HS-27A (cell line): Measurements from ENCODE around the gene URAD.
"Not testable (repeated sequence)": the region's sequence is repeated elsewhere in the genome, so short reads cannot be mapped to it uniquely, and the experiment has no call there.

Source experiments
- DNase-seq: peaks from one replicate; pipeline ENCODE4 v3.0.0-alpha.2; 2012; ENCODE audit warnings: low read depth, missing footprints

Gene URAD, protein sequence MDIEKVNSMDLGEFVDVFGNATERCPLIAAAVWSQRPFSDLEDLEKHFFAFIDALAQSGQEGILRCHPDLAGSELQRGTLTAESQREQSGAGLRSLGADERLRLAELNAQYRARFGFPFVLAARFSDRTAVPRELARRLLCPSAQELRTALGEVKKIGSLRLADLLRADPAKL

DNA sequence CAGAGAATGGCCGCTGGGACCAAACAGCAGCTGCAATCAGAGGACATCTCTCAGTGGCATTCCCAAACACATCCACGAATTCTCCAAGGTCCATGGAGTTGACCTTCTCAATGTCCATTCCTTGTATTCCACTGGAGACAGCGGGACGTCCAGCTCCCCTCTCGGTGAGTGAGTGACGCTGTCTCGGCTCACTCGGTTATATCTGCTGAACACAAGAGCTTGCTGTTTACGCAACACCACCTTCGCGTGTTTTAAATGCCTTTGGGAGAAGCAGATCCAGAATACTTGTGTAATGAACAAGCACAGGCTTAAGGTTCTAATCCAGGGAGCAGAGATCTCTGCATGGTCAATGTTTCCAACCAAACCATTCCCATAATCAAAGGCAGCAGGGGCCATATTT is at the start of gene URAD:
URAD (minus strand) TSS at position 174 of the 400 bp plus-strand sequence; CDS start at position 118, 56 bp downstream.
- no peak for DNase-seq

DNA sequence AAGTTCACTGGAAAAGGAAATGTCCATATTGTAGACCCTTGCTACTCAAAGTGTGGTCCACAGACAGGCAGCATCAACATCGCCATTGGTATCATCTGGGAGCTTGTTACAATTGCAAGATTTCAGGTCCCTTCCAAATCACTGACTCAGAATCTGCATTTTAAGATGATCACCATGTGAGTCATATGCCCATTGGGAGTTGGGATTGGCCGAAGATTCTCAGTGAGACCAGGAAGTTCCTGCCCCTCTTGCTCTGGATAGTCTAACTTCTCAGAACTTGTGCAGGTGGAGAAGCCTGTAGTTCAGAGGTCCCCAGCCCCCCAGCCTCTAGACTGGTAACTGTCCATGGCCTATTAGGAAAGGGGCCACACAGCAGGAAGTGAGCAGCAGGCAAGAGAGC is 48.9 kb upstream of the URAD start:
- no peak for DNase-seq

DNA sequence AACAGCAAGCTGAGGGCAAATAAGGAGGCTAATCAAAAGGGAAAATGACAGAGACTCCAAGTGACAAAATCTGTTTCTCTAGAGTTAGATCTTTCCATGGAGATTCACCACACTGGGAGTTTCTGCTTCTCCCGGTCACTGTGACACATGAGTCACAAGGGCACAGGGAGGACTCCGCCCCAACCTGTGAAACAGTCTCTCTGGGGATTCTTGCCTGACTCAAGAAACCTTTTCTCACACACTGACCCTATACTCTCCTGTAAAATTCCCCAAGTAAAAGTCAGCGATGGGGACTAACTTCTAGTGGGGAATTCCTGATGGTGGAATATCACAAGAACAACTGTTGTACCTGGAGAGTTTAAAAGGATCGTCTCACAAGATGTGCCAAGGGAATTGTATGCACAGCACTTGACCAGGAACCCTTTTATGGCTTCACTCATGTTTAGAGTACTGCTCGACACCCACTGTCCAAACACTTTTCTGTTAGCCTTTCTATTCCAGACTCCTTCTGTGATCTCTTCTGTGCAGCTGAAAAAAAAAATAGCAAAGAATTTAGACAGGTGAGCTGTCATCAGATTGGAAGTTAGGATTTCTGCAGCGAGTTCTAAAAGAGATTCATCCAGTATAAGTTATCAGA is 46.8 kb upstream of the URAD start:
- DNase-seq, result no peak

DNA sequence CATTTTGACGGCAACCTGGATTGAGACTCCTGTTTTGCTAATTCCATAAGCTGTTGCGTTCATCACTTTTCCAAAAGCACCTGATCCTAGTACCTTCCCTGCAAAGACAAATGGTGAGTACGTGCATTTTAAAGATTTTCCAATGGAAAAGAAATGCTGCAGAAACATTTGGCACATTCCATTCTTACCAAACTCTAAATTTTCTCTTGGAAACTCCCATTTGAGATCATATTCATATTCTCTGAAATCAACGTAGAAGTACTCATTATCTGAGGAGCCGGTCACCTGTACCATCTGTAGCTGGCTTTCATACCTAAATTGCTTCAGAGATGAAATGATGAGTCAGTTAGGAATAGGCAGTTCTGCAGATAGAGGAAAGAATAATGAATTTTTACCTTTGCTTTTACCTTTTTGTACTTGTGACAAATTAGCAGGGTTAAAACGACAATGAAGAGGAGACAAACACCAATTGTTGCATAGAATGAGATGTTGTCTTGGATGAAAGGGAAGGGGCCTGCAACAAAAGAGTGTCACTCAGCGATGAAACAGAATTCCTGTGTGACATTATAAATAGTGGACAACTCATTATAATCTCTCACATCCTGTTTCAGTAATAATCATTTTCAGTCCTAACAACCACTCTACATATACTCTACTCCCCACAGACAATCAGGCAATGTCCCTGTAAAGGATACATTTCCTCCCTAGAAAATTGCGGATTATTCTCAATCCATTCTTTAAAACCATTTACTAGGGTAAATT is 45.6 kb upstream of the URAD start:
- DNase-seq, result no peak

DNA sequence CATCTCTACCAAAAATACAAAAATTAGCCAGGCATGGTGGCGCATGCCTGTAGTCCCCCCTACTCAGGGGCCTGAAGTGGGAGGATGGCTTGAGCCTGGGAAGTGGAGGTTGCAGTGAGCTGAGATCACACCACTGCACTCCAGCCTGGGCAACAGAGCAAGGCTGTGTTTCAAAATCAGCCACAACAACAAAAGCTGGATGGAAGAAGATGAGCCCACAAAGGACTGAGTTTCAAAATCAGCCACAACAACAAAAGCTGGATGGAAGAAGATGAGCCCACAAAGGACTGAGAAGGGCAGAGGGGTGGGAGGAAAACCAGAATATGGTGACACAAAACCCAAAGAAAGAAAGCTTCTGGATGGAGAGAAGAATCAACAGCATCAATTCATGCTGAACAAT is 43.9 kb upstream of the URAD start:
- not testable (repeated sequence) for DNase-seq

DNA sequence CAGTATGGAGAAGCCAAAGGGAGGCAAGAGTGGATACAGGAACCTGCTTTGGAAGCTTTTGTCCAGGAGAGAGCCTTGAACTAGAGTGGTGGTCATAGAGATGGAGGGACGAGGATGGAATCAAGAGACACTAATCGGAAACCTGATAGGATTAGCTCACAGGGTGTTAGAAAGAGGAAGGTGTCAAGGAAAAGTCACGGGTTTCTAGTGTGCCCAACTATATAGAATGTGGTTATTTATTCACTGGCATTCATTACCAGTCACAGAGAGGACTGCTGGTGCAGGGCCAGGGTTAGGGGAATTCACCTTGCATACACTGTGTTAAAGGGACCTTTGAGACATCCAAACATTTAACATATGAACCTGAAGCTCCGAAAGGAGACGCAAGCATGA is 43.4 kb upstream of the URAD start:
- no peak for DNase-seq

DNA sequence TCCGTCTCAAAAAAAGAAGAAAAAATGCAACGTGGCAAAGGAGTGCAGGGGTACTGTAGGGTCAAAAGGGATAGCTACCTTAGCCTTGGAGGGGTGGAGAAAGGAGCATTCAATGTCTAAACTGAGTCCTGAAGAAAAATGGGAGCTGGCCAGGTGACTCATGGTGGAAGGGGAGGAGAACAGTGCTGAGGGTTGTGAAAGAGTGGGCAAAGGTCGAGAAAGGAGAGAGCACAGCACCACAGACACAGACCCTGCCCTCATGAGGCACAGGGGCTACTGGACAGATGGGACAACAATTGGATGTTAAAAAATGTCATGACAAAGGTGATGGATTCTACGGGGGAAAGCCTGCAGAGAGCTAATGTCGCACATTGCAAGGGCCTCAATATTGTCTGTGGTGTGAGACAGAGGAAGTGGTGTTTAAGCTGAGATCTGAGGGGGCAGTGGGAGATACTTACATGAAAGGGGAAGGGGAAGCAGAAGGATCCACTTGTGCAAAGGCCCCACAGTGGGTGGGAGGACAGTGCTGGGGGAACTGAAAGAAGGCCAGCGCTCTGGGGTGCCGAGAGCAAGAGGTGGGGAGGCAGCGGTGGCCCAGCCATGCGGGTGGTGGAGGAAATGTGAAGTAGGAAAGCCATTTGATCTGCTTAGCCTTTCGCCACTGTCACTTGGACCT is 42.9 kb upstream of the URAD start:
- DNase-seq, result no peak

DNA sequence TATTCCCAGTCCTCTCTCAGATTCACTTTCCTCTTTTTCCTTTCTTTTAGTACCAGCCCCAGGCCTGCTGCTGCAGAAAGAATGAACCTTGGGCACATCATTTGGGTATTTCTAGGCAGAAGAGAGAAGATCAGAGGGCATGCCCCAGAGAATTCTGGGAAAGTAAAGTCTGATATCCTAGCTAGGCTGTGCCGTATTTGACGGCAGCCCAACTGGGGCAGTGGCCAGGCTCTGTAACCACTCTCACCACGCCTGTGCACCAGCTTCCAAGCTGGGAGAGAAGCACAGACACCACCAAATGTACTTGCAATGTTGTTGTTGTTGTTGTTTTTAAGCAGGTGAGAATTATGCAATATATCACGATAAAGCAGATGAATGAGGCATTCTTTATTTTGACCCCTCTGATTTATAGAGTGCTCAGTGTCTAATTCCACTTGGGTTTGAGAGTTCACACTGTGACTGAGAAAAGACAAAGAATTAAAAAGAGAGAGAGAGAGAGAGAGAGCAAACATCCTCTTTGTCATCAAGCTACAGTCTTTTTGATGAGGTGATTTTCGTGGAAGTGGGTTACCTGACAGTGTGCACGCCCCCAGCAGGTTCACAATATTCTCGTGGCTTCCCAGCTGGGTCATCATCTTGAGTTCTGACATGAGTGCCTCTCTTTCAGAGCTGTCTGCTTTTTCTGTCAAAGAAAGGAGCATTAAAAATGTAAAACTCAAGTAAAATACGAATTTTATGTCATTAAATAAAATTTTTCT is 39.3 kb upstream of the URAD start:
- no peak for DNase-seq

DNA sequence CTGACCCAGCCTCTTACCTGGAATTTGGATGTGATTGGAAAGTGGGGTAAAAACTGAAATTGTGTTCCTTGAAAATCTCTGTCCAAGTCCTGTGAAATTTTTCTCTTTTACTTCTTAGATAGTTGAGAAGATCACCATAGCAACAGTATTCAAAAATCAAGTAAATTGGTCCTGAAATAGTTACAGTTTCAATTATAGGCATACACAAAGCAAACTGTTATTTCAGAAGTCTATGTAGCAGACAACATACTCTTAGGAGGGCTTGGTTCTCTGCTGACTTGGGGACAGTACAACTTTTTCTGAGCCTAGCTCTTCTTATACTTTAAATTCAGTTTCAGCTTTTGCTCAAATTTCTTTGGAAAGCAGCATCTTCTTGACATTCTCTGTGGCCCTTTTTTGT is 38.6 kb upstream of the URAD start:
- DNase-seq, result no peak

DNA sequence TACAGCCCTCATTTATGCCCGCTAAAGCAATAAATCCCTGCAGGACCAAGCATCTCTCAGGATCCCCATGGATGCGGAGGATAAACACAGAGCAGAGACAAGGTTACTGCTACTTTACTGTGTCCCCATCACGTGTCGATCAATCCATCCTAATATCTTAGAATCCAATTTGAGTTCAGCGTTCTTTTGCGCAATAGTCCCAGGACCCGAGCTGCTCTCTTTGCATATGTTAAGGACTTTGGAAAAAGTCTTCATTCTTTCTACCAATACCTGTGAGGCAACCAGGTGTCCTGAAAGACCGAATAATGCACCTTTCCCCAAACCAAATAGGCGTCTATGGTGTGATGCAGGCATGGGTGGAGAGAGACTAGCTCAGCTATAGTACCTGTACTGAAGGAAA is 38.0 kb upstream of the URAD start:
- DNase-seq, result no peak

DNA sequence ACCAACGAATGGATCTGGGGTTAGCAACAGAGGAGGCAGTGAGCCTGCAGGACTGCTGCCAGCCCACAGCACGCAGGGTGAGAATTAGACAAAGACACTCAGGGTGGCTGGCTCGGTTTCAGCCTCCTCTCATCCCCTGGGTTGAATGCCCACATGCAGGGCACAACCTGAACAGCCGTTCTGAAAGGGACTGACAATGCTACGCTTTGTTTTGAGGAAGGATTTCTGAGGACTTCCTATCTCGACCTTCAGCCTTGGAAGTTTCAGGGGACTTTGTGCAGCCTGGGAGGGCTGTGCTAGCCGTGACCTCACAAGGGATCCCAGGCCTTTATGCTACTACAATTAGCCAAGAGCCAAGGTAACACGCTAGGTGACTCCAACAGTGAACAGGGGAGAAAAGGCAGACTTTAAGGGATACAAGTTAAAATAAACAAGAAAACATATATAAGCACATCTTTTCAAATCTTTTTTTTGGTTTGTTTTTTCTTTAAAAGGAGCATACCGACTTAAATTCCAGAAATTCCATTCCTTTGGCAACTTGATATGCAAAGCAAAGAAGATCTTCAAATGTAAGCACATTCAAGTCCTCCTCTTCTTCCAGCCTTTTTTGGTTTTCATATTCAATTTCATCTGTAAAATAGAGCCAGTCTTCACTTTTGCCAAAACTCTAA is 34.5 kb upstream of the URAD start:
- no peak for DNase-seq

DNA sequence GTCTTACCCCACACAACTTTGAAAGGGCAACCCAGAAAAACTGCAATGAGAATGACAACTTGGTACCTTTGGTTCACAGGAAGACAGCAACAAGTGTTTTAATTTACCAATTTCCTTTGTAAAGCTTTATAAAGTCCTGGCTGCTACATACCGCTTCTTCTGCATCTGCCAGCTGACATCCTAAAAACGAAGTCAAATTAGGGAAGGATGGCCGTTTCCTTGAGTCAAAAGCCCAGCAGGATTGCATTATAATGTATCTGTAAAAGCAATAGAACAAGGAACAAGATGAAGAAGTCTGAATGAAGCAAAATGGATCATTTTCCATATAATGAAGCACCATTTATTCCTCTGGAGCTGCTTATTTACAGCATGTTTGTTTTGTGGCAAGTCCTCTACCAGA is 25.8 kb upstream of the URAD start:
- DNase-seq, result no peak

DNA sequence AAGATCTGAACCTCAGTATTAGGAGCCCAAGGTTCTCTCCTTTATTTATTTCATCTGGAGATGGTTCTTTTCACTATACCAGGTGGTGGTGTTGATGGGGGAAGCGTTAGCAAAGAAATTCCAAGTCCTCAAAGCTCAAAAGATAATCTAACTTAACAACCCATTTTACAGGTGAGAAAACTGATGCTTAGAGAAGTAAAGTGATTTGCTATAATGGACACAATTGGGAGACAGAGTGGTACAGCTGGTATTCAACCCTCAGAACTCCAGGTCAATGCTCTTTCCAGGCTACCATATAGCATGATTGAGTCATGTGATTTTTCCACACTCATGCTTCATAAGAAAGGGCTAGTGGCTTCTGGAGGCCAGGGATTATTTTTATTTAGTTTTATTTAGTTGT is 25.0 kb upstream of the URAD start:
- no peak for DNase-seq

DNA sequence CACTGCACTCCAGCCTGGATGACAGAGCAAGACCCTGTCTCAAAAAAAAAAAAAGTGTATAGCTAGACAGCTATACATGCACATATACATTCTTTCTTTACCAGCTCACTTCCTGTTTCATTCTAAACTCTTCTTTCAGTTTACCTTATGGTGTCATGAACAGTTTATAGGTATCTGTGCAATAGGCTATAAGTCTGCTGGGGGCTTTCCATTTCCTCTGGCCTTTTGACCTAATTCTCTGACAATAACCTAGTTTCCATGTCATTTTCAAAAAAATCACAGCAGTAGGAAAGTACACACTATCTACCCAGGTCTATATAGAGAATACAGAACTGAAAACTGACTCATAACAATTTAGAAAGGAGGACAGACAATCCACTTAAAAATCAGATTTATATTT is 24.4 kb upstream of the URAD start:
- no peak for DNase-seq

DNA sequence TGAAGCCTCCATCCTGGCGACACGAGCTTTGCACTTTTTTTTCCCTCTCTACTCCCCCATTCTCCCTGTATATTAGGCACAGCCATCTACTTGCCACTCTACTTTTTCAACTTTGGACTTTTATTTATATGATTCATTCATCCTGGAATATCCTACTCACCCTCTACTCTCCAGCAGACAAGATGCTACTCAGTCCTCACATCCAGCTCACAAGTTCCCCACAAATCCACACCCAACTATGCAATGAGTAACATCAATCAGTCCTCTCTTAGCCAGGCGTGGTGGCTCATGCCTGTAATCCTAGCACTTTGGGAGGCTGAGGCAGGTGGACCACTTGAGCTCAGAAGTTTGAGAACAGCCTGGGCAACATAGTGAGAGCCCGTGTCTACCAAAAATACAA is 23.9 kb upstream of the URAD start:
- no peak for DNase-seq

DNA sequence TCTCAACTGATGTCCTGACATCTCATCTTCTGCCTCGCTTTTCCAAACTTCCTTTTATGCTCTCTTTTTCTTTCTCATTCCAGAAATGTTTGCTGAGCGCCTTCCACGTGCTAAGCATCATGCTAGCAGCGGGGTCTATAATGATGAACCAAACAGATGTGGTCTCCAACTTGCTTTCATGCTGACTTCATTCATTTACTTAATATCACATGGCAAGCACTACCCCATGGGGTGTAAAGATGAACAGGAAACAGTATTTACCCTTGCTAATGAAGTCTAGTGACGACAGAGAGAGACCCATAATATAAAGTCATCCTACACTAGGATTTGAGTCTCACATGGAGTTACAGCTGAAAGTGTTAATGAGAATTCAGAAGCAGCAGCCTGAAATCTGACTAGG is 21.6 kb upstream of the URAD start:
- DNase-seq, result no peak

DNA sequence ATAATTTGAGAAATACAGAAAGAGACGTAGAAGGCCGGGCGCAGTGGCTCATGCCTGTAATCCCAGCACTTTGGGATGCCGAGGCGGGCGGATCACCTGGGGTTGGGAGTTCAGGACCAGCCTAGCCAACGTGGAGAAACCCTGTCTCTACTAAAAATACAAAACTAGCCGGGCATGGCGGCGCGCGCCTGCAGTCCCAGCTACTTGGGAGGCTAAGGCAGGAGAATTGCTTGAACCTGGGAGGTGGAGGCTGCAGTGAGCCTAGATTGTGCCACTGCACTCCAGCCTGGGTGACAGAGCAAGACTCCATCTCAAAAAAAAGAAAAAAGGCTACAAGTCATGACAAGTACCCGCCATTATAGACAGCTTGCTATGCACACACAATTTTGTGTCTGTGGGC is 16.5 kb upstream of the URAD start:
- DNase-seq, result not testable (repeated sequence)

DNA sequence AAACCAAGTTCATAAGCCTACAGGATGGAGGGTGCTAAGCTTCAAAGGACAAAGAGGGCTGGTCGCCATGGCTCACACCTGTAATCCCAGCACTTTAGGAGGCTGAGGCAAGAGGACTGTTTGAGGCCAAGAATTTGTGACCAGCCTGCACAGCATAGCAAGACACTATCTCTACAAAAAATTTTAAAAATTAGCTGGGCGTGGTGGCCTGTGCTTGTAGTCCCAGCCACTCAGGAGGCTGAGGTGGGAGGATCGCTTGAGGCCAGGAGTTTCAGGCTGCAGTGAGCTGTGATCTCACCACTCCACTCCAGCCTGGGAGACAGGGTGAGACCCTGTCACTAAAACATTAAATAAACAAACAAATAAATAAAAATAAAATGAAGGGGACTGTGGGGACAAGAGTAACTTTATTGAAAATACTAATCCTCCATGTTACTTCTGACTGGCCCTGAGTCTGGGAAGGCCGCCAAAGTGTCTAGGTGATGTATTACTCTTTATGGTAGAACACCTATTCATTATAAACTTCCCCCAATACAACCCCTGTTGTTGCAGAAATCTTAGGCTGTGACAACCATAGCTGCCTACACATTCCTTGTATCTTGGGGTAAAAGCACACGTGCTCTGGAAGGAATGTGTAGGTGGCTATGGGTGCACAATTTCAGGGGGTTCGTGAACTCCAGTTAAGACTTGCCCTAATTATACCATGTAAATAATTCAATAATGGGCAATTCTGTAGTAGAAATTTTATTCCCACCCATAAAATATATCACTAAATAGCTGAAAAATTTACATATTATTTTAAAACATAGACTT is 14.6 kb upstream of the URAD start:
- DNase-seq, result no peak

DNA sequence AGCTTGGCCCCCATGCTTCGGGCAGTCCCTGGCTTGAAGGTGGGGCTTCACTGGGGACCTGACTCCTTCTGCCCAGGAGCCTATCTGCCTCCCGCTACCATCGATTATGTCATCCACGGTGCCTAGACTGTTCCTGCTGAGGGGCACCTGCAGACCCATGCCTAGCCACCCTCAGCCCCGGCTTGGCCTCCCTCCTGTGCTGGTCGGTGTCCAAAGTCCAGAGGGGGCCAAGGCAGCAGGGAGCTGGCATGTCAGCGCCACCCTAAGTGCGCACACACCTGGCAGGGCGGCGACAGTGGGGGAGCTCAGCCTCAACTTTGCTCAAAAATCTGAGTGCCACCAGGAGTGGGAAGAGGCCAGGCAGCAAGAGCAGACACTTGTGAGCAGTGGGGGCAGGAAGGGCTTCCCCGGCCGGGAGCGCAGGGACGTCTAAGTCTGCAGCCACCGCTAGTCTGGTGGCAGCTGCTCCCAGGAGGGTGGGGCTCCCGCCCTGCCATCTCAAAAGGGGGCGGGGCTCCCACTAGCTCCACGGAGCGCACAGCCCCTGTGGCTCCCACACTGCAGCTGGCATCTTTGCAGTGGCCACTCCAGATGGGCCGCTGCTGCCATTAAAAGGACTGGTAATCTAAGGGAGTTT is 13.5 kb upstream of the URAD start:
- DNase-seq, result no peak

DNA sequence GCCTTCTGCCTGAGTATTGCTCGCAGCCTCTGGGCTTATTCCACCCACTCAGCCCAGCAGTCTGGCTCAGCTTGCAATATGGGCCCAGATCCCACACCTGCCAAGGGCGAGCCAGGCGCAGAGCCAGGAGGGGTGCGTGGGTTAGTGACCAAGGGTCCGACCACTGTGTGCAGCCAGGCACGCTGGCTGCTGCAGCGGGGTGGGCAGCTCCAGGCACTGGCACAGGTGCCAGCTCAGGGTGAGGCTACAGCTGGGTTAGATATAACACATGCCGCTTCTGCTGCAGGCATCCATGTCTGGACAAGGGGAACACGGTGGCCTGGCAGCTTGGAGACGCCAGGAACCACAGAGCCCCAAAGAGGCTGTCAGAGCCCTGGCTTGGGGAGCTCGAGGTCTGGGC is 12.6 kb upstream of the URAD start:
- DNase-seq, result no peak
